B cell (primary cell): ENCODE data around the gene MYOC. TPM values are rescaled to one million over a fixed set of nuclear protein-coding genes. Genes with fewer than 3 reads are reported as not detected.

Experiments
- ATAC-seq: fragments of 200-7000 bp; cut with Tn5 transposase; one replicate; pipeline ENCODE4 v1.10.0; 2021; ENCODE audit warnings: low read depth, mild to moderate bottlenecking, moderate number of reproducible peaks, moderate library complexity
- CTCF ChIA-PET: fragments of 350-600 bp; sonication (Branson Sonifier 250); formaldehyde crosslinking; loops from one replicate; lab custom pipeline; 2021; ENCODE audit warnings: antibody characterized with exemption, inconsistent platforms; lab: Charles Lee
- POLR2A ChIA-PET: fragments of 350-600 bp; sonication (Branson Sonifier 250); formaldehyde crosslinking; loops from one replicate; lab custom pipeline; 2021; ENCODE audit warnings: antibody characterized with exemption; lab: Charles Lee
- DNase-seq: peaks from one replicate; pipeline ENCODE4 v3.0.0; 2013
- H2AFZ ChIP-seq: 2 replicates; pipeline ENCODE4 v1.6.1; 2012; ENCODE audit warnings: mild to moderate bottlenecking, low read depth, low read length; ENCODE audit not compliant: insufficient read depth, poor library complexity, severe bottlenecking
- H3K27ac ChIP-seq, 2 donors: 1 replicate in 1 of 2; 2 replicates in 1 of 2; pipeline ENCODE4 v1.5.1; 2012 to 2013; ENCODE audit warnings: low read length in 2 of 2, mild to moderate bottlenecking in 2 of 2, moderate library complexity in 1 of 2
- H3K27me3 ChIP-seq, 4 experiments: fragments of 200-600 bp in 1 of 4; sonication (generic) in 1 of 4; replicated peaks in 1 of 4; 1 replicate in 2 of 4; 2 replicates in 2 of 4; pipeline versions ENCODE4 v1.6.1 to v1.7.0; 2013 to 2016; ENCODE audit warnings: low read length in 3 of 4, mild to moderate bottlenecking in 2 of 4, mixed read lengths in 1 of 4, moderate library complexity in 1 of 4; ENCODE audit not compliant: insufficient read depth in 4 of 4, control insufficient read depth in 3 of 4; ENCODE audit errors: control extremely low read depth in 1 of 4
- H3K36me3 ChIP-seq, 2 experiments: replicated peaks in 1 of 2; 1 replicate in 1 of 2; 2 replicates in 1 of 2; pipeline versions ENCODE4 v1.6.1 to v1.7.1; 2013; ENCODE audit warnings: low read length in 1 of 2; ENCODE audit not compliant: insufficient read depth in 2 of 2, control insufficient read depth in 1 of 2; ENCODE audit errors: control extremely low read depth in 1 of 2, extremely low read depth in 1 of 2
- H3K4me1 ChIP-seq, 2 donors: fragments of 200-600 bp in 1 of 2; sonication (generic) in 1 of 2; 1 replicate in 1 of 2; 2 replicates in 1 of 2; pipeline versions ENCODE4 v1.5.1 to v1.6.1; 2013 to 2017; ENCODE audit warnings: low read length in 2 of 2; ENCODE audit not compliant: control insufficient read depth in 2 of 2, insufficient read depth in 2 of 2
- H3K4me2 ChIP-seq: replicated peaks from 2 replicates; pipeline ENCODE3; 2012; ENCODE audit warnings: mild to moderate bottlenecking, low read depth, low read length; ENCODE audit not compliant: poor library complexity, severe bottlenecking
- H3K4me3 ChIP-seq, 5 experiments: fragments of 200-600 bp in 1 of 5; sonication (generic) in 1 of 5; 1 replicate in 3 of 5; 2 replicates in 2 of 5; pipeline versions ENCODE4 v1.5.1 to v1.7.0; 2011 to 2016; ENCODE audit warnings: low read length in 4 of 5, mild to moderate bottlenecking in 4 of 5, low read depth in 2 of 5, control low read depth in 1 of 5, moderate library complexity in 1 of 5; ENCODE audit not compliant: insufficient read depth in 1 of 5; ENCODE audit errors: control extremely low read depth in 1 of 5, extremely low read depth in 1 of 5
- H3K79me2 ChIP-seq: fragments of 200-600 bp; sonication (generic); one replicate; pipeline ENCODE4 v1.6.0; 2016; ENCODE audit warnings: low read length; ENCODE audit not compliant: control insufficient read depth, insufficient read depth
- H3K9ac ChIP-seq: fragments of 200-600 bp; sonication (generic); 2 replicates; pipeline ENCODE4 v1.6.1; 2017; ENCODE audit warnings: mild to moderate bottlenecking, low read length, moderate library complexity
- H3K9me3 ChIP-seq, 3 donors: one replicate each; pipeline versions ENCODE4 v1.6.1 to v1.7.1; 2013; ENCODE audit warnings: low read length in 2 of 3; ENCODE audit not compliant: control insufficient read depth in 2 of 3, insufficient read depth in 1 of 3; ENCODE audit errors: control extremely low read depth in 1 of 3
- H4K20me1 ChIP-seq: 2 replicates; pipeline ENCODE4 v1.6.0; 2012; ENCODE audit warnings: mild to moderate bottlenecking, low read length; ENCODE audit not compliant: insufficient read depth, control insufficient read depth, poor library complexity, severe bottlenecking
- H3K27ac Mint-ChIP-seq: one replicate; pipeline ENCODE4 v1.8.0; 2021; ENCODE audit warnings: mixed read lengths
- H3K27me3 Mint-ChIP-seq: one replicate; pipeline ENCODE4 v1.8.0; 2021; ENCODE audit warnings: mixed read lengths
- H3K4me1 Mint-ChIP-seq: one replicate; pipeline ENCODE4 v1.8.0; 2021; ENCODE audit warnings: mixed read lengths
- H3K4me3 Mint-ChIP-seq: one replicate; pipeline ENCODE4 v1.8.0; 2021; ENCODE audit warnings: mixed read lengths
- H3K9me3 Mint-ChIP-seq: one replicate; pipeline ENCODE4 v1.8.0; 2022; ENCODE audit warnings: mixed read lengths; ENCODE audit not compliant: insufficient read depth
- EZH2 ChIP-seq: IDR thresholded peaks from 2 replicates; pipeline ENCODE4 v1.6.1; 2012; ENCODE audit warnings: borderline replicate concordance, low read depth, mild to moderate bottlenecking, moderate library complexity, low read length; ENCODE audit not compliant: insufficient read depth, poor library complexity, severe bottlenecking
- WGBS: methylation state at CpG from one replicate; pipeline ENCODE4 v1.1.5; 2013; ENCODE audit warnings: missing lambda C conversion rate; ENCODE audit not compliant: insufficient coverage; 5-methylcytosine and 5-hydroxymethylcytosine counted together
- intact Hi-C: fragments of 100-400 bp; cut with micrococcal nuclease; formaldehyde crosslinking; loops from one replicate; pipeline ENCODE4 v1.10.0; 2022
- polyA plus RNA-seq: library from polyadenylated mRNA; depleted of rRNA; stranded (reverse); fragments of >200 nt; gene quantifications from 2 replicates; pipeline ENCODE4 v1.2.3, GENCODE V29; 2012
- total RNA-seq, 2 donors: library from RNA; stranded (reverse); fragments of 120-200 nt in 1 of 2; gene quantifications; 1 replicate in 1 of 2; 2 replicates in 1 of 2; pipeline versions ENCODE4 v1.2.3 to v1.2.4, GENCODE V29; 2013 to 2022
- TF ChIP-seq, protein P1 (sequence below): fragments of 200-600 bp; IDR thresholded peaks from one replicate; pipeline ENCODE4 v1.8.0; 2022; ENCODE audit warnings: antibody characterized with exemption, mild to moderate bottlenecking

Gene MYOC
- total and polyA plus RNA-seq, 2 donors (not counting 1 experiment from before 2014, with no cell fraction given) = not detected

DNA sequence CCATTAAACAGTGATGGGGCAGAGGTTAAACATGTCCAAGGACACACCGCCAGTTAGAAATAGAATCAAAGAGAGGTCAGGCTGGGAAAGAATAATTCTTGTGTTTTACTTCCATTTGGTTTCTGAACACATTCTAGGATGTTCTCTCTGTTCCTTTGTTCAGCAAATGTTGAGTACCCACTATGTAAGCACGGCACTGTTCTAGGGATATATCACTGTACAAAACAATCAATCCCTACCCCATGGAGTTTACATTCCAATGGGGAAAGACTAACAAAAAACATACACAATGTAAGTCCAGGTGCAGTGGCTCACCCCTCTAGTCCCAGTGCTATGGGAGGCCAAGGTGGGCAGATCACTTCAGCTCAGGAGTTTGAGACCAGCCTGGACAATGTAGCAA, 24.3 kb downstream of the MYOC start:
- Mint-ChIP-seq H3K4me1 (no peaks in the 10 kb centered on the region), H3K9me3 (no peaks in the 10 kb centered on the region), H3K27me3 (peaks cover 37% of the 10 kb centered on the region), H3K4me3 (no peak overlapping the region), H3K27ac (no peak overlapping the region)
- ChIA-PET CTCF (no interaction called here), POLR2A (no interaction called here)
- no peak overlapping the region for H2AFZ ChIP-seq
- no peak overlapping the region for H3K4me2 ChIP-seq
- H3K4me3 ChIP-seq = no peak overlapping the region
- no peaks in the 10 kb centered on the region for H3K79me2 ChIP-seq
- no peaks in the 10 kb centered on the region for H3K9me3 ChIP-seq
- peaks cover 0 to 4% (median 1%) of the 10 kb centered on the region in 4 experiments for H3K27me3 ChIP-seq
- H4K20me1 ChIP-seq = no peaks in the 10 kb centered on the region
- no peak overlapping the region for H3K9ac ChIP-seq
- intact Hi-C loops = no loop called here
- ATAC-seq (no peak), DNase-seq (no peak)
- H3K27ac ChIP-seq = no peak overlapping the region
- WGBS = 90% methylated on average over 2 of the region's 2 CpGs
- no peaks in the 10 kb centered on the region for H3K4me1 ChIP-seq
- no peak for TF ChIP-seq EZH2
- TF ChIP-seq, protein P1, sequence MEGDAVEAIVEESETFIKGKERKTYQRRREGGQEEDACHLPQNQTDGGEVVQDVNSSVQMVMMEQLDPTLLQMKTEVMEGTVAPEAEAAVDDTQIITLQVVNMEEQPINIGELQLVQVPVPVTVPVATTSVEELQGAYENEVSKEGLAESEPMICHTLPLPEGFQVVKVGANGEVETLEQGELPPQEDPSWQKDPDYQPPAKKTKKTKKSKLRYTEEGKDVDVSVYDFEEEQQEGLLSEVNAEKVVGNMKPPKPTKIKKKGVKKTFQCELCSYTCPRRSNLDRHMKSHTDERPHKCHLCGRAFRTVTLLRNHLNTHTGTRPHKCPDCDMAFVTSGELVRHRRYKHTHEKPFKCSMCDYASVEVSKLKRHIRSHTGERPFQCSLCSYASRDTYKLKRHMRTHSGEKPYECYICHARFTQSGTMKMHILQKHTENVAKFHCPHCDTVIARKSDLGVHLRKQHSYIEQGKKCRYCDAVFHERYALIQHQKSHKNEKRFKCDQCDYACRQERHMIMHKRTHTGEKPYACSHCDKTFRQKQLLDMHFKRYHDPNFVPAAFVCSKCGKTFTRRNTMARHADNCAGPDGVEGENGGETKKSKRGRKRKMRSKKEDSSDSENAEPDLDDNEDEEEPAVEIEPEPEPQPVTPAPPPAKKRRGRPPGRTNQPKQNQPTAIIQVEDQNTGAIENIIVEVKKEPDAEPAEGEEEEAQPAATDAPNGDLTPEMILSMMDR = no peak
- no peaks in the 10 kb centered on the region for H3K36me3 ChIP-seq

DNA sequence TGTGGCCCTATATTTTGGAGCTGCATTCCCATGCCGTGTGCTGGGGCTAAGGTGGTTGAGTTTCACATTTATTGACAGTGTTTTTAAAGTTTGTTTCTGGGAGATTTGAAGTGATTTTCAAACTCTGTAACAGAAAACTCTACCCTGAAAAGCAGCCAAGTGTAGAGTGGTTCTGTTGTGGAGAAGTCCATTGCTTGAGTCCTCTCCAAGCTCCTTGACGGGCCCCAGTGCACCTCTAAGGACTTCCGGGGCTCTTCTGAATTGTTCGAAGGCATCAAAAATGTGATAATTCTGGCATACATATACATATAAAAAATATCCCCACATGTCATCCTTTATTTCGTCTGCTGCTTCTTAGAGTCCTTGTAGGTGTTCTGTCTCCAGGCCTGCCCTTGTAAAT, 25.5 kb downstream of the MYOC start:
- DNase-seq = no peak
- ChIA-PET POLR2A (no interaction called here), CTCF (no interaction called here)
- Histone ChIP-seq H3K27me3 (peaks cover 0 to 4% (median 1%) of the 10 kb centered on the region in 4 experiments), H3K4me3 (no peak overlapping the region), H3K36me3 (no peaks in the 10 kb centered on the region), H2AFZ (no peak overlapping the region), H3K79me2 (no peaks in the 10 kb centered on the region), H4K20me1 (no peaks in the 10 kb centered on the region), H3K27ac (no peak overlapping the region), H3K4me1 (no peaks in the 10 kb centered on the region), H3K9me3 (no peaks in the 10 kb centered on the region), H3K9ac (no peak overlapping the region), H3K4me2 (no peak overlapping the region)
- peaks cover 37% of the 10 kb centered on the region for H3K27me3 Mint-ChIP-seq
- H3K9me3 Mint-ChIP-seq = no peaks in the 10 kb centered on the region
- no peaks in the 10 kb centered on the region for H3K4me1 Mint-ChIP-seq
- 50% methylated on average over 2 of the region's 5 CpGs for WGBS
- no peak for ATAC-seq
- TF ChIP-seq, protein P1 = no peak
- TF ChIP-seq EZH2 = no peak
- H3K27ac Mint-ChIP-seq = no peak overlapping the region
- no peak overlapping the region for H3K4me3 Mint-ChIP-seq
- intact Hi-C loops = no loop called here
